Fibroblast of lung (primary cell): ENCODE results near the gene SURF6.

Experiments used
- EZH2 ChIP-seq: IDR thresholded peaks from 2 replicates; pipeline ENCODE4 v1.5.1; 2012; ENCODE audit warnings: low read length, control low read depth, mild to moderate bottlenecking; ENCODE audit errors: missing control alignments
- TF ChIP-seq, protein P1 (sequence below), 2 donors: IDR thresholded peaks in 1 of 2; conservative IDR thresholded peaks in 1 of 2; 1 replicate in 1 of 2; 2 replicates in 1 of 2; pipeline ENCODE4 v1.5.1; 2011 to 2012; ENCODE audit warnings: low read length in 2 of 2, control low read depth in 1 of 2, inconsistent platforms in 1 of 2, low read depth in 1 of 2, mild to moderate bottlenecking in 1 of 2

DNA sequence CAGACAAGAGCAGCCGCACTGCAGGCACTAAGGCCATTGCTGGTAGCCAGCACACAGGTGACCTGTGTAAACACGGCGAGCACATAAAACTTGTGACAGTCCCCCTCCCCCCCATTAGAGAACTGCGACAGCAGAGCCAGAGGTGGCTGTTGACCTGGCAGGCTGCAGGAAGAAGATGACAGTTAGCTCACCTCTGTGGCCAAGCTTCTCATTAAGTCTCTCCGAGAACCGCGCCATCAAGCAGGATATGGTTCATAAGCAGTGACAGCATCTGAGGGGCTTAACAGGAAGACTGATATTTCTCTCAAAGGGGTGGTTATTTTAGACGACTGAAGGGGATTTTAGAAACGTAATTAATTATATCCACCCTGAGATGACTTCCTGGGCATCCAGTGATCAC, 34.7 kb upstream of the SURF6 start:
- TF ChIP-seq, protein P1, sequence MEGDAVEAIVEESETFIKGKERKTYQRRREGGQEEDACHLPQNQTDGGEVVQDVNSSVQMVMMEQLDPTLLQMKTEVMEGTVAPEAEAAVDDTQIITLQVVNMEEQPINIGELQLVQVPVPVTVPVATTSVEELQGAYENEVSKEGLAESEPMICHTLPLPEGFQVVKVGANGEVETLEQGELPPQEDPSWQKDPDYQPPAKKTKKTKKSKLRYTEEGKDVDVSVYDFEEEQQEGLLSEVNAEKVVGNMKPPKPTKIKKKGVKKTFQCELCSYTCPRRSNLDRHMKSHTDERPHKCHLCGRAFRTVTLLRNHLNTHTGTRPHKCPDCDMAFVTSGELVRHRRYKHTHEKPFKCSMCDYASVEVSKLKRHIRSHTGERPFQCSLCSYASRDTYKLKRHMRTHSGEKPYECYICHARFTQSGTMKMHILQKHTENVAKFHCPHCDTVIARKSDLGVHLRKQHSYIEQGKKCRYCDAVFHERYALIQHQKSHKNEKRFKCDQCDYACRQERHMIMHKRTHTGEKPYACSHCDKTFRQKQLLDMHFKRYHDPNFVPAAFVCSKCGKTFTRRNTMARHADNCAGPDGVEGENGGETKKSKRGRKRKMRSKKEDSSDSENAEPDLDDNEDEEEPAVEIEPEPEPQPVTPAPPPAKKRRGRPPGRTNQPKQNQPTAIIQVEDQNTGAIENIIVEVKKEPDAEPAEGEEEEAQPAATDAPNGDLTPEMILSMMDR (conservative IDR thresholded peaks at IDR 0.05 in 1 of 2, IDR thresholded peaks at IDR 0.05 in 1 of 2; ENCODE audit: low read depth in 1 of 2, low read length in 2 of 2) = no peak
- no peak for TF ChIP-seq EZH2
